NCI-H69 (cell line): Measurements from ENCODE around the gene CCDC77.
"Not testable (repeated sequence)": the region's sequence is repeated elsewhere in the genome, so short reads cannot be mapped to it uniquely, and the experiment has no call there.

Experiments
- DNase-seq: peaks from one replicate; lab custom pipeline; 2025; lab: John Stamatoyannopoulos, UW

CCDC77 gene

GRCh38 chr12:401235-402028, at the start of gene CCDC77:
Gene CCDC77, plus strand, starts transcription at chr12:401644. Its CDS starts 7,740 bp downstream, at chr12:409384.
- DNase-seq, result no peak

GRCh38 chr12:356276-356988, 45.0 kb upstream of the CCDC77 start:
- DNase-seq, result no peak

DNA sequence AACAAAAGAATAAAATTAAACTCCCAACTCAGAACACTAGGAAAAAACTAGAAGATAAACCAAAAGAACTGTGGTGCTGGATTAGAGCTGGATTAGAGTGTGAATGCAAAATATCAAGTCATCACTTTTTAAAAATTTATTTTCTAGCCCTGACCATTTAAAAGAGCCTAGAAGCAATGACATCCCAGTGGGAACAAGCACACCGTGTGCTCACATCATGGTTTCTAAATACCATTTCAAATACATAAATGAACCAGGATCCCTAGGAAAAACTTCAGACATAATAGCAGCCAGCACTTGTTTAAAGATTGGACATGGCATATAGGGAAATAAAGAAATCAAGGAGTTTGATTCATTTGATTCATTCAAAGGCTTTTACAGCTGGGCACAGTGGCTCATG, 42.4 kb upstream of the CCDC77 start:
- DNase-seq, result no peak

GRCh38 chr12:366820-367219, 34.6 kb upstream of the CCDC77 start:
- no peak for DNase-seq

GRCh38 chr12:367972-368371, 33.5 kb upstream of the CCDC77 start:
- no peak for DNase-seq

DNA sequence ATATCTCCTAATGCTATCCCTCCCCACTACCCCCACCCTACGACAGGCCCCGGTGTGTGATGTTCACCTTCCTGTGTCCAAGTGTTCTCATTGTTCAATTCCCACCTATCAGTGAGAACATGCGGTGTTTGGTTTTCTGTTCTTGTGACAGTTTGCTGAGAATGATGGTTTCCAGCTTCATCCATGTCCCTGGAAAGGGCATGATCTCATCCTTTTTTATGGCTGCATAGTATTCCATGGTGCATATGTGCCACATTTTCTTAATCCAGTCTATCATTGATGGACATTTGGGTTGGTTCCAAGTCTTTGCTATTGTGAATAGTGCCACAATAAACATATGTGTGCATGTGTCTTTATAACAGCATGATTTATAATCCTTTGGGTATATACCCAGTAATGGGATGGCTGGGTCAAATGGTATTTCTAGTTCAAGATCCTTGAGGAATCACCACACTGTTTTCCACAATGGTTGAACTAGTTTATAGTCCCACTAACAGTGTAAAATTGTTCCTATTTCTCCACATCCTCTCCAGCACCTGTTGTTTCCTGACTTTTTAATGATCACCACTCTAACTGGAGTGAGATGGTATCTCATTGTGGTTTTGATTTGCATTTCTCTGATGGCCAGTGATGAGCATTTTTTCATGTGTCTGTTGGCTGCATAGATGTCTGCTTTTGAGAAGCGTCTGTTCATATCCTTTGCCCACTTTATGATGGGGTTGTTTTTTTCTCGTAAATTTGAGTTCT, 30.5 kb upstream of the CCDC77 start:
- DNase-seq, result not testable (repeated sequence)

GRCh38 chr12:386651-387050, 14.8 kb upstream of the CCDC77 start:
- DNase-seq, result no peak

- no peak for DNase-seq
Measured at GRCh38 chr12:388012-388411, 13.4 kb upstream of the CCDC77 start.

DNA sequence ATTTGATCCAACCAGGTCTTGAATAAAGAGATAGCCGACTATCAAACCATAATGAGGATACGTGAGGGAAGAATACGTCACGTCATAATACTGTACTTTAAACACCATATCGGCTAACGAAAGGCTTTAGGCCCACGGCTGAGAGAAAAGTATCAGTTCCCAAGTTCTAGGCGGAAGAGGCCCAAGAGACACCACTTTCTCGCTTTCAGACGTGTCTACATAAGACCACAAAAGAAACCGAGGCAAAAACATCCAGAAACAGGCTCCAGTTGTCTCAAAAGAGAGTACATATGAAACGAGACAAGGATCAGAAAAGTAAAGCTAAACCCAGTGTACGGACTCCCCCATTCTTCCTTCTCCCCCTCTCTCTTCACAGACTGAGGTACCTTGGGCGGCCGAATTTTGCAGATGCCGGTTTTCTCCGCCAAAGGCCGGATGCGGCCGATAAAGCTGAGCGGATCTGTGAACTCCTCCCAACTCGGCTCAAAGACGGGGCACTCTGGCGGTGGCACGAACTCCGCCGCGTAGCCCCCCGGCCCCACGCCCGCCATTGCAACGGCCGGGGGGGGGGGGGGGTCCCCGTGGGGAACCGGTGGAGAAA, 12.8 kb upstream of the CCDC77 start:
- DNase-seq, result no peak

DNA sequence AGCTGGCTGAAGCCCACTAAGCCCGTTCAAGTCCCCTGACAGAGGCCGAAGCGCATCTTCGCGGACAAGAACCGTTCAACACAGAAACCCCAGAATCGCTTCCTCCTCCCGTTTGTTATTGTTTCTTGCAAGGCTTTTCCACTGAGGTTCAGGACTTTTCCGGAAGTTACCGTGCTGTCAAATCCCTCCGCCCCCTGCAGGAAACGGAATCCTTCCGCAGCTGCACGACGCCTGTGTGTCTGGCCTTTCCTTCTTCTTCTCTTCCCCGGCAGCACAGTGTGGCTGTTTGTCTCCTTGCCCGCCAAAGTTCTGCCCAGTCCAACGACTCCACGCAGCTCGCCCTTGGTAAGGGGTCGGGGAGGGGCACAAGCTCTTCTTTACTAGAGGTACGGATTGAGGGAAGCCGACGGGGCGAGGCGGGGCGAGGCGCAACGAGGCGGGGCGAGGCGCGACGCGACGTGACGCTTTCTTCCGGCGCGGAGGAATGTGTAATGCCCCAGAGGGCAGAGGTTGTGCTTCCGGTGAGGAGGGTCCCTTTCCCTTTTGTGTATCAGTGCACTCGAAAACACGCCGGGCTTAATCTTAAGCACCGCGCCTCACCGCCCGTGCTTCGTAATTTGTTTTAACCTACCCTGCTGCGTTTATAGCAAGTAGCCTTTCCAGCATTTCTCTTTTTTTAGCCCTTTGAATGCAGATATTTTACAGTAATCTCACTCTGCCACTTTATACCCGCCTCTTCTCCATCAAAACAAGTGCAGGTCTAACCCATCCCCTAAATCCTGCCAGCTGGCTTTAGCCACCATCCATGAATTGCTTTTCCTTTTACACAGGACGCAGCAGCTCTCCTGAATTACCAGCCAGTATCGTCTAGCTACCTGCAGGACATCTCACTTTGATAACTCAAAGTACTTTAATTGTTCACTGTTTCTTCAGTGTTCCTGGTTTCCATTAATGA, 12.0 kb upstream of the CCDC77 start, which contains the start of gene KDM5A:
KDM5A (minus strand) TSS at position 179 of the 955 bp plus-strand sequence. CDS start 229 bp downstream, outside the sequence.
- DNase-seq, result no peak

DNA sequence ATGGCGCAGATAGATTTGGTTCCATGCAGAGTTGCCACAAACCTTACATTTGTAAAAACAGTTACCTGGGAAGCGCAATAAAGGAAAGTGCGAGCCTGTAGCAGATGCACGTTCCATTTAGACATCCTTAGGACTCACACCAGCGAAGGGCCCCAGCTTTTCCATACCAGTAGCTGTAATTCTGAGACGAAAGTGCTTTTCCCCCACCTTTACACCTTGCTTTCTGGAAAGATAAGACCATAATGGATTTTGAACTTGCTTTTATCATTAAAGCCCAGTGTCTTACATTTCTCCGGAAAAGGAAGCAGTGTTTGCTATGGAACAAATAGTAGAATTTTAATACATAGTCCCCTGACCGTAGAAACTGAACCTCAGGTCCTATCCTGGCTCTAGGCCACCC, 616 bp upstream of the CCDC77 start:
- DNase-seq, result no peak

GRCh38 chr12:402029-402389, 565 bp downstream of the CCDC77 start:
- DNase-seq, result no peak

DNA sequence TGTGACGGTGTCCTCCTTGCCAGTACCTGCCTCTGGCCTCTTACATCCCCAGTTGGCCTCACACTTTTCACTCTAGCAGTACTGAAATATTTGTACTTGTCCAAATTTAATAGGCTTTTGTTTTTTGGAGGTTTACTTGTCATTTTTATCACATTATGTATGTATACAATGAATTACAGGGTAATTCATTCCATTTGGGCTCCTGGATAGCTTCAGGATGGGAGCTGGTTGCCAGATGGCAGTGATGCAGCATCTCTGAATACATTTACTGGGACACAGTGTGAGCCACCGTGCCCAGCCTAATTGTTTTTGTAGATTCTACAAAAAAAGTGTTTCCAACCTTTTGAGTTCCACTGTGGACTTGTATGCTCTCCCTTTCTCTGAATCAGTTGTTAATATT, 13.4 kb downstream of the CCDC77 start:
- no peak for DNase-seq

DNA sequence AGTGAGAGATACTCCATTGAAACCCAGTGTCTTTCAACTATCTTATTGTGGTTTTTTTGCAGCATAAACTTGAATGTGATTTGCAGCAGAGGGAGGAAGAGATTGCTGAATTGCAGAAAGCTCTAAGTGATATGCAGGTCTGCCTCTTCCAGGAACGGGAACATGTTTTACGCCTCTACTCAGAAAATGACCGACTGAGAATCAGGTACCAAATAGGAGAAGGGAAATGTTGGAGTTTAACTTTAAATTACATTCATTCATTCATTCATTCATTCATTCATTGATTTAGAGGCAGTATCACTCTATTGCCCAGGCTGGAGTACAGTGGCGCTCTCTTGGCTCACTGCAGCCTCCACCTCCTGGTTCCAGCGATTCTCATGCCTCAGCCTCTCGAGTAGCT, 17.0 kb downstream of the CCDC77 start:
- DNase-seq, result no peak

GRCh38 chr12:422526-422925, 21.1 kb downstream of the CCDC77 start:
- DNase-seq, result no peak

DNA sequence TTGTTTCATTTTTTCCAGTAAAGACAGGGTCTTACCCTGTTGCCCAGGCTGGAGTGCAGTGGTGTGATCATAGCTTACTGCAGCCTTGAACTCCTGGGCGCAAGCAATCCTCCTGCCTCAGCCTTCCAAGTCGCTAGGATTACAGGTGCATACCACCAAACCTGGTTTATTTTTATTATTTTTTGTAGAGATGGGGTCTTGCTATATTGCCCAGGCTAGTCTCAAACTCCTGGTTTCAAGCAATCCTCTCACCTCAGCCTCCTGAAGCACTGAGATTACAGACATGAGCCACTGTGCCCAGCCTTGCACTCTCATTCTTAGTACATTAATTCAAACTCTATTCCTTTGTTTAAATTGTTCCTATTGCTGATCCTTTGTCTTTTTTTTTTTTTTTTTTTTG, 34.3 kb downstream of the CCDC77 start:
- DNase-seq, result not testable (repeated sequence)

DNA sequence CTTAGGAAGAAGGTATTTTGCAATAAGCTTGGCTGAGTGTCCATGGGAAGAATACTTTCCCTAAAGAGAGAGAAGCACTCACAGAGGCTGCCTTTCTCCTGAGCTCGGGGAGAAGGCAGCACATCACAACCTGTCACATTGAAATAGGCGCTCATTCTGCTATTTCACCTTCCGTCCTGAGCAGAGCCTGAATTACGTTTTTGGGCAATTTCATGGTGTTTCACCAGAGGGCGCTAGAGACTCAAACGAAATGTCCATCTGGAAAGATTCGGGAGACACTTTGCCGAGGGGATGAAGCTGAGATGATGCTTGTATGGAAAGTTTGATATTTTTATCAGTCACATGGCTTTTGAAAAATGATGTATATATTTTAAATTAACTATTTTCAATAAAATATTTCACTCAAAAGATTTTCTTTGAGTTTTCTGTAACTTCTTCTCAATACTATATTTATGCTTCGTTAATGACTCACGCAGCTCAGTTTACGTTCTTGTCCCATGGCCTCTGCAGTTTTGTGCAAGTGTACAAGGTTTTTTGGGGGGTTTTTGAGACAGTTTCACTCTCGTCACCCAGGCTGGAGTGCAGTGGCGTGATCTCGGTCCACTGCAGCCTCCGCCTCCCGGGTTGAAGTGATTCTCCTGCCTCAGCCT, 40.9 kb downstream of the CCDC77 start:
- DNase-seq, result peak; percentile 64

GRCh38 chr12:447141-447540, 45.7 kb downstream of the CCDC77 start:
- no peak for DNase-seq

GRCh38 chr12:449203-449602, 47.8 kb downstream of the CCDC77 start:
- peak; percentile 51 for DNase-seq

DNA sequence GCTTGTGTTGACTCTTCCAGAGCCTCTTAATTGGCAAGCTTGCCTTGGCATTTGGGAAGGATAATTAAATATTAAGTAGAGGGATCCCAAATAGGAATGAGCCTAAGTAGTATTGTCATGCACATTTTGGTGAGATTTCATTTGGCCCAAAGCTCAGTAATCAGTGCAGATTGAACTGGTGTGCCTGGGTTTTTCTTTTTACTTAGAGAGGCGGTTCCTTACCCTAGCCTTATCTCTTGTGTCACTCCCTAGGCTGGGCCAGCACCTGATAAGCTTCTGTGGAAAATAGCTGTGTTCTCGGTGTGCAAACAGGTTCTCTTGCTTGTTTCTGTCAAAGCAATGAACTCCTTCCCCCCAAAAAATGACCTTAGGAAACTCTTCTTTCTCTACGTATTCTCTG, 49.0 kb downstream of the CCDC77 start:
- DNase-seq, result no peak
